ENCODE measurements around the gene GSTO1.
A peak's percentile ranks its signal among the peaks of the same experiment; 100 is the strongest.
"Not testable (repeated sequence)": the region's sequence is repeated elsewhere in the genome, so short reads cannot be mapped to it uniquely, and the experiment has no call there.

Gene GSTO1

GRCh38 chr10:104235801-104236200 is 18.9 kb upstream of the GSTO1 start:
- no peak for DNase-seq (ENCODE audit: low read depth)
- no peak overlapping the region for H3K4me3 ChIP-seq (ENCODE audit: low read length)
- no peak for TF ChIP-seq CTCF (IDR thresholded peaks at IDR 0.05; ENCODE audit: insufficient read depth, low read depth, low read length, missing control alignments)

- TF ChIP-seq CTCF (IDR thresholded peaks at IDR 0.05; ENCODE audit: insufficient read depth, low read depth, low read length, missing control alignments), result no peak
- DNase-seq (ENCODE audit: low read depth), result no peak
Observed at GRCh38 chr10:104240078-104240477, 14.6 kb upstream of the GSTO1 start.

GRCh38 chr10:104242545-104242944 is 12.1 kb upstream of the GSTO1 start:
- no peak overlapping the region for H3K4me3 ChIP-seq (ENCODE audit: low read length)
- no peak for DNase-seq (ENCODE audit: low read depth)
- TF ChIP-seq CTCF (IDR thresholded peaks at IDR 0.05; ENCODE audit: insufficient read depth, low read depth, low read length, missing control alignments), result no peak

More at GRCh38 chr10:104240078-104240477, 14.6 kb upstream of the GSTO1 start:
- H3K4me3 ChIP-seq (ENCODE audit: low read length), result no peak overlapping the region

GRCh38 chr10:104243009-104243408 is 11.7 kb upstream of the GSTO1 start:
- H3K4me3 ChIP-seq (ENCODE audit: low read length); DNase-seq (ENCODE audit: low read depth): not testable (repeated sequence)

GRCh38 chr10:104243512-104243911 is 11.2 kb upstream of the GSTO1 start:
- TF ChIP-seq CTCF (IDR thresholded peaks at IDR 0.05; ENCODE audit: insufficient read depth, low read depth, low read length, missing control alignments), result no peak
- no peak for DNase-seq (ENCODE audit: low read depth)
- no peak overlapping the region for H3K4me3 ChIP-seq (ENCODE audit: low read length)

- no peak for TF ChIP-seq CTCF (IDR thresholded peaks at IDR 0.05; ENCODE audit: insufficient read depth, low read depth, low read length, missing control alignments)
- no peak for DNase-seq (ENCODE audit: low read depth)
- no peak overlapping the region for H3K4me3 ChIP-seq (ENCODE audit: low read length)
Observed at GRCh38 chr10:104245066-104245632, 9.5 kb upstream of the GSTO1 start.

GRCh38 chr10:104246976-104247375 is 7.7 kb upstream of the GSTO1 start:
- no peak for TF ChIP-seq CTCF (IDR thresholded peaks at IDR 0.05; ENCODE audit: insufficient read depth, low read depth, low read length, missing control alignments)
- no peak overlapping the region for H3K4me3 ChIP-seq (ENCODE audit: low read length)
- DNase-seq (ENCODE audit: low read depth), result peak; percentile 81
